Smooth muscle cell (in vitro differentiated cells): ENCODE data around the gene NALCN. TPM values are rescaled to one million over a fixed set of nuclear protein-coding genes. Genes with fewer than 3 reads are reported as not detected.
A peak's percentile ranks its signal among the peaks of the same experiment; 100 is the strongest.
"Not testable (repeated sequence)": the region's sequence is repeated elsewhere in the genome, so short reads cannot be mapped to it uniquely, and the experiment has no call there.

Experiments used
- DNase-seq: peaks from one replicate; lab custom pipeline; 2025; ENCODE audit not compliant: unreplicated experiment; lab: John Stamatoyannopoulos, UW
- H2AFZ ChIP-seq: fragments of 200-600 bp; sonication (generic); 2 replicates; pipeline ENCODE4 v1.6.0; 2016; ENCODE audit warnings: antibody characterized with exemption, low read depth, mild to moderate bottlenecking
- H3F3A ChIP-seq: fragments of 200-600 bp; sonication (generic); 2 replicates; pipeline ENCODE4 v1.6.0; 2017; ENCODE audit warnings: antibody characterized with exemption, low read depth
- H3K27ac ChIP-seq: fragments of 200-600 bp; sonication (generic); 2 replicates; pipeline ENCODE4 v1.5.1; 2016; ENCODE audit warnings: low read depth, mild to moderate bottlenecking
- H3K27me3 ChIP-seq: fragments of 200-600 bp; sonication (generic); 2 replicates; pipeline ENCODE4 v1.6.1; 2016; ENCODE audit warnings: low read depth, mild to moderate bottlenecking
- H3K36me3 ChIP-seq: fragments of 200-600 bp; sonication (generic); 2 replicates; pipeline ENCODE4 v1.5.1; 2016; ENCODE audit warnings: low read depth
- H3K4me1 ChIP-seq: fragments of 200-600 bp; sonication (generic); 2 replicates; pipeline ENCODE4 v1.5.1; 2016; ENCODE audit warnings: low read depth
- H3K4me2 ChIP-seq: fragments of 200-600 bp; sonication (generic); 2 replicates; pipeline ENCODE4 v1.6.0; 2016; ENCODE audit warnings: mild to moderate bottlenecking
- H3K4me3 ChIP-seq: fragments of 200-600 bp; sonication (generic); 2 replicates; pipeline ENCODE4 v1.5.1; 2016; ENCODE audit warnings: mild to moderate bottlenecking
- H3K79me2 ChIP-seq: fragments of 200-600 bp; sonication (generic); 2 replicates; pipeline ENCODE4 v1.6.0; 2016; ENCODE audit warnings: low read depth, mild to moderate bottlenecking
- H3K9ac ChIP-seq: fragments of 200-600 bp; sonication (generic); 2 replicates; pipeline ENCODE4 v1.6.0; 2016; ENCODE audit warnings: low read depth
- H3K9me3 ChIP-seq: fragments of 200-600 bp; sonication (generic); replicated peaks from 2 replicates; pipeline ENCODE4 v1.5.1; 2016; ENCODE audit warnings: low read depth
- H4K20me1 ChIP-seq: fragments of 200-600 bp; sonication (generic); 2 replicates; pipeline ENCODE4 v1.6.0; 2016; ENCODE audit warnings: low read depth
- WGBS: methylation state at CpG from one replicate; pipeline ENCODE4 v1.1.7; 2016; ENCODE audit warnings: low lambda C conversion rate; 5-methylcytosine and 5-hydroxymethylcytosine counted together
- polyA plus RNA-seq: library from polyadenylated mRNA; unstranded; fragments of >200 nt; fragmentation: Nextera tagmentation; extraction: Ambion mirVana; gene quantifications from 2 replicates; pipeline ENCODE4 v1.2.1, GENCODE V29; 2016
- total RNA-seq: library from RNA; depleted of rRNA; stranded (reverse); fragments of >200 nt; gene quantifications from 2 replicates; pipeline ENCODE4 v1.2.3, GENCODE V29; 2014
- TF ChIP-seq, protein P1 (sequence below): fragments of 200-600 bp; sonication (generic); IDR thresholded peaks from 2 replicates; pipeline ENCODE4 v1.5.1; 2017; ENCODE audit warnings: borderline replicate concordance, mild to moderate bottlenecking, antibody characterized with exemption; ENCODE audit not compliant: insufficient read depth, poor library complexity, severe bottlenecking

NALCN gene
- total and polyA plus RNA-seq, 2 experiments from 2014 or later, result 4.1 to 6.0 TPM

- H3K79me2 ChIP-seq, result no peaks in the 10 kb centered on the region
- H3K4me2 ChIP-seq, result no peak overlapping the region
- TF ChIP-seq, protein P1, sequence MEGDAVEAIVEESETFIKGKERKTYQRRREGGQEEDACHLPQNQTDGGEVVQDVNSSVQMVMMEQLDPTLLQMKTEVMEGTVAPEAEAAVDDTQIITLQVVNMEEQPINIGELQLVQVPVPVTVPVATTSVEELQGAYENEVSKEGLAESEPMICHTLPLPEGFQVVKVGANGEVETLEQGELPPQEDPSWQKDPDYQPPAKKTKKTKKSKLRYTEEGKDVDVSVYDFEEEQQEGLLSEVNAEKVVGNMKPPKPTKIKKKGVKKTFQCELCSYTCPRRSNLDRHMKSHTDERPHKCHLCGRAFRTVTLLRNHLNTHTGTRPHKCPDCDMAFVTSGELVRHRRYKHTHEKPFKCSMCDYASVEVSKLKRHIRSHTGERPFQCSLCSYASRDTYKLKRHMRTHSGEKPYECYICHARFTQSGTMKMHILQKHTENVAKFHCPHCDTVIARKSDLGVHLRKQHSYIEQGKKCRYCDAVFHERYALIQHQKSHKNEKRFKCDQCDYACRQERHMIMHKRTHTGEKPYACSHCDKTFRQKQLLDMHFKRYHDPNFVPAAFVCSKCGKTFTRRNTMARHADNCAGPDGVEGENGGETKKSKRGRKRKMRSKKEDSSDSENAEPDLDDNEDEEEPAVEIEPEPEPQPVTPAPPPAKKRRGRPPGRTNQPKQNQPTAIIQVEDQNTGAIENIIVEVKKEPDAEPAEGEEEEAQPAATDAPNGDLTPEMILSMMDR, result no peak
- no peaks in the 10 kb centered on the region for H4K20me1 ChIP-seq
- H3K4me3 ChIP-seq, result no peak overlapping the region
- peaks cover 35% of the 10 kb centered on the region for H3K4me1 ChIP-seq
- H3K36me3 ChIP-seq, result no peaks in the 10 kb centered on the region
- peak overlapping the region; percentile 79 for H2AFZ ChIP-seq
- H3F3A ChIP-seq, result no peaks in the 10 kb centered on the region
- H3K9ac ChIP-seq, result peak overlapping the region; percentile 2
- no peak overlapping the region for H3K27ac ChIP-seq
- no peak for DNase-seq
- H3K9me3 ChIP-seq, result no peaks in the 10 kb centered on the region
- WGBS, result 56% methylated on average over 3 of the region's 3 CpGs
- no peaks in the 10 kb centered on the region for H3K27me3 ChIP-seq
These were observed 90.9 kb downstream of the NALCN start for GRCh38 chr13:101325423-101325822.

GRCh38 chr13:101323601-101324000 lies 92.7 kb downstream of the NALCN start:
- H3K4me2 ChIP-seq, result no peak overlapping the region
- TF ChIP-seq, protein P1, result no peak

DNA sequence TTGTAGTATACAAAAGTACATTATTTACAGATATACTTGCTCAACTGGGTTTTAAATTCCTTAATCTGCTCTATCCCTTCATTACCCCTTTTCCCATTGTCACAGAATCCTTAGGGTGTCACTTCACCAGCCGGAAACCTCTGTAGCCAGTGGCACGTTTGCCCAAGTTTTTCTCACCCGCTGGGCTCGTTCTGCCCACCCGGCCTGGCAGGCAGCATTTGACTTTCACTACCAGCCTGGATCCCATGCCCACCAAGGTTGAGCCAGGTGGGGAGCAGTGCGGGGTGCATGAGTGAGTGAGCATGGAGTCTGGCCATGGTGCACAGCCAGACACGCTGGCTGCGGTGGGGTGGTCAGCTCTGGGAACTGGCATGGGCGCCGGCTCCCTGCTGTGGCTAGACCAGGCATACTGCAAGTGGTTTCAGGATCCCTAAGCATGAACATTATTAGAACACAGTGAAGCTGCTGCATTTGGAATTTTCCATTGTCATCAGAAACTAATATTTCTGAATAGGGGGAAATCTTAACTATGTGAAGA lies 98.3 kb downstream of the NALCN start:
- 93% methylated on average over 10 of the region's 10 CpGs for WGBS
- Histone ChIP-seq H3K27me3 (no peaks in the 10 kb centered on the region), H2AFZ (no peak overlapping the region), H3K4me2 (no peak overlapping the region), H3K9me3 (no peaks in the 10 kb centered on the region), H3K4me1 (no peaks in the 10 kb centered on the region), H4K20me1 (no peaks in the 10 kb centered on the region), H3K27ac (no peak overlapping the region), H3K79me2 (no peaks in the 10 kb centered on the region), H3K4me3 (no peak overlapping the region), H3F3A (no peaks in the 10 kb centered on the region), H3K36me3 (no peaks in the 10 kb centered on the region), H3K9ac (no peak overlapping the region)
- no peak for DNase-seq
- TF ChIP-seq, protein P1, result no peak

More at GRCh38 chr13:101323601-101324000, 92.7 kb downstream of the NALCN start:
- Histone ChIP-seq H3K9ac (no peak overlapping the region), H3K27me3 (no peaks in the 10 kb centered on the region), H3F3A (no peaks in the 10 kb centered on the region), H2AFZ (no peak overlapping the region), H3K27ac (no peak overlapping the region), H3K4me1 (peaks cover 35% of the 10 kb centered on the region), H3K4me3 (no peak overlapping the region), H3K36me3 (no peaks in the 10 kb centered on the region), H3K79me2 (no peaks in the 10 kb centered on the region), H3K9me3 (no peaks in the 10 kb centered on the region), H4K20me1 (no peaks in the 10 kb centered on the region)
- DNase-seq, result no peak

GRCh38 chr13:101313479-101313878 lies 102.8 kb downstream of the NALCN start:
- H3K27ac ChIP-seq, H3K9ac ChIP-seq, H3K4me3 ChIP-seq, DNase-seq, H3K9me3 ChIP-seq, H2AFZ ChIP-seq, H4K20me1 ChIP-seq, H3F3A ChIP-seq, H3K4me2 ChIP-seq, H3K79me2 ChIP-seq, H3K36me3 ChIP-seq, H3K4me1 ChIP-seq, H3K27me3 ChIP-seq: not testable (repeated sequence)
- 83% methylated on average over 1 of the region's 1 CpG for WGBS
